Ectodermal cell (in vitro differentiated cells): ENCODE measurements around the gene TOMM70.

ENCODE experiments used
- H3K27ac ChIP-seq: 2 replicates; pipeline ENCODE4 v1.7.0; 2013; ENCODE audit warnings: mild to moderate bottlenecking, low read depth, low read length; ENCODE audit not compliant: insufficient read depth, poor library complexity, severe bottlenecking
- H3K27me3 ChIP-seq: 2 replicates; pipeline ENCODE4 v1.7.0; 2013; ENCODE audit warnings: mild to moderate bottlenecking, low read length; ENCODE audit not compliant: insufficient read depth, control insufficient read depth, poor library complexity, severe bottlenecking
- H3K36me3 ChIP-seq: one replicate; pipeline ENCODE4 v1.7.0; 2013; ENCODE audit warnings: low read length; ENCODE audit not compliant: control insufficient read depth, insufficient read depth
- H3K4me1 ChIP-seq: one replicate; pipeline ENCODE4 v1.7.0; 2013; ENCODE audit warnings: low read length; ENCODE audit not compliant: control insufficient read depth, insufficient read depth
- H3K4me3 ChIP-seq: 2 replicates; pipeline ENCODE4 v1.7.0; 2013; ENCODE audit warnings: low read depth, low read length, control low read depth; ENCODE audit not compliant: insufficient read depth
- H3K9me3 ChIP-seq: 2 replicates; pipeline ENCODE4 v1.7.0; 2013; ENCODE audit warnings: mild to moderate bottlenecking, low read length, moderate library complexity; ENCODE audit not compliant: control insufficient read depth
- WGBS, 2 experiments: methylation state at CpG; one replicate each; pipeline ENCODE4 v1.1.7; 2013; ENCODE audit warnings: missing lambda C conversion rate in 2 of 2; 5-methylcytosine and 5-hydroxymethylcytosine counted together

Gene TOMM70

GRCh38 chr3:100429187-100429716, 28.4 kb upstream of the TOMM70 start:
- Histone ChIP-seq H3K27ac (no peak overlapping the region), H3K27me3 (no peaks in the 10 kb centered on the region), H3K9me3 (no peaks in the 10 kb centered on the region), H3K4me1 (no peaks in the 10 kb centered on the region), H3K4me3 (no peak overlapping the region), H3K36me3 (no peaks in the 10 kb centered on the region)
- 98% methylated on average over 2 of the region's 2 CpGs for WGBS, 2 experiments

GRCh38 chr3:100427699-100428098, 26.8 kb upstream of the TOMM70 start:
- WGBS, 2 experiments: 95 to 99% methylated on average over 2 of the region's 2 CpGs
- no peaks in the 10 kb centered on the region for H3K36me3 ChIP-seq
- no peaks in the 10 kb centered on the region for H3K4me1 ChIP-seq

DNA sequence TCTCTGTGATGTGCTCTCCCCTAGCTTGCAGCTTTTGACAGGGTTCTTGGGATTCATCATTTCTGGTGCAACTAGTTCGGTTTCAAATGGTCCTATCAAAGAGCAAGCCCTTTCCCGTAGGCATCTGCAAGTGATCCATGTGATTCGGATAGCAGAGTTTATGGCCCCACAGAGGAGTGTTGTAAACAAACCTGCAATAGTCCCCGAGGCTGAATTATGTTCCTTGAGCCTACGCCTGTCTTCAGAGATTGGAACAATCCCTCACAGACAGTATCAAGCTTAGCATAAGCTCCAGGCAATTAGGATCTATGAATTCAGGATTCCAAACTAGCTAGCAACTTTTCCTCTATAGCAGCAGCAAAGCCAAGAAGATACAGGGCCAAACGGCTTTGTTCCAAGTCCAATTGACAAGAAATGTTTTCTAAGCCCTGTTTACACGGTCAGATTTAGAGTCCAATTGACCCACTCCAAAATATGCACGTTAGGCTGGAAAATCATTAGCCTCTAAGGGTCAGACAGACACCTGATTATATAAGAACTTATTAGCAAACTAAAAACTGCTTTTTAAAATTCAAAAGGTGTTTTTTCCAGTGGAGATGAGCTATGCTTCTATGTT, 25.3 kb upstream of the TOMM70 start:
- H3K4me1 ChIP-seq: no peaks in the 10 kb centered on the region
- no peak overlapping the region for H3K4me3 ChIP-seq
- no peaks in the 10 kb centered on the region for H3K36me3 ChIP-seq
- no peaks in the 10 kb centered on the region for H3K9me3 ChIP-seq
- H3K27ac ChIP-seq: no peak overlapping the region
- WGBS, 2 experiments: 89 to 92% methylated on average over 8 of the region's 8 CpGs
- no peaks in the 10 kb centered on the region for H3K27me3 ChIP-seq

More at GRCh38 chr3:100427699-100428098, 26.8 kb upstream of the TOMM70 start:
- Histone ChIP-seq H3K27ac (no peak overlapping the region), H3K9me3 (no peaks in the 10 kb centered on the region), H3K27me3 (no peaks in the 10 kb centered on the region), H3K4me3 (no peak overlapping the region)

GRCh38 chr3:100425316-100425715, 24.4 kb upstream of the TOMM70 start:
- H3K27ac ChIP-seq: no peak overlapping the region
- WGBS, 2 experiments: 83 to 100% methylated on average over 1 of the region's 1 CpG
- no peaks in the 10 kb centered on the region for H3K9me3 ChIP-seq

GRCh38 chr3:100424261-100424660, 23.4 kb upstream of the TOMM70 start:
- no peaks in the 10 kb centered on the region for H3K4me1 ChIP-seq
- H3K27ac ChIP-seq: no peak overlapping the region
- H3K9me3 ChIP-seq: no peaks in the 10 kb centered on the region
- WGBS, 2 experiments: 98 to 100% methylated on average over 1 to 2 of the region's 2 CpGs
- no peaks in the 10 kb centered on the region for H3K36me3 ChIP-seq
- H3K4me3 ChIP-seq: no peak overlapping the region
- H3K27me3 ChIP-seq: no peaks in the 10 kb centered on the region

More at GRCh38 chr3:100425316-100425715, 24.4 kb upstream of the TOMM70 start:
- Histone ChIP-seq H3K36me3 (no peaks in the 10 kb centered on the region), H3K27me3 (no peaks in the 10 kb centered on the region), H3K4me3 (no peak overlapping the region), H3K4me1 (no peaks in the 10 kb centered on the region)

GRCh38 chr3:100423611-100424010, 22.7 kb upstream of the TOMM70 start:
- no peaks in the 10 kb centered on the region for H3K36me3 ChIP-seq
- 93 to 94% methylated on average over 4 to 5 of the region's 5 CpGs for WGBS, 2 experiments
- H3K9me3 ChIP-seq: no peaks in the 10 kb centered on the region
- no peak overlapping the region for H3K27ac ChIP-seq
- no peak overlapping the region for H3K4me3 ChIP-seq
- H3K4me1 ChIP-seq: no peaks in the 10 kb centered on the region
- no peaks in the 10 kb centered on the region for H3K27me3 ChIP-seq

GRCh38 chr3:100420885-100421284, 20.0 kb upstream of the TOMM70 start:
- Histone ChIP-seq H3K4me1 (no peaks in the 10 kb centered on the region), H3K9me3 (no peaks in the 10 kb centered on the region), H3K36me3 (no peaks in the 10 kb centered on the region), H3K4me3 (no peak overlapping the region), H3K27me3 (no peaks in the 10 kb centered on the region), H3K27ac (no peak overlapping the region)
- WGBS, 2 experiments: 77 to 85% methylated on average over 2 of the region's 2 CpGs

- Histone ChIP-seq H3K4me3 (no peak overlapping the region), H3K27ac (no peak overlapping the region), H3K9me3 (no peaks in the 10 kb centered on the region), H3K36me3 (no peaks in the 10 kb centered on the region), H3K4me1 (no peaks in the 10 kb centered on the region), H3K27me3 (no peaks in the 10 kb centered on the region)
- 95 to 100% methylated on average over 1 of the region's 1 CpG for WGBS, 2 experiments
These were observed 18.5 kb upstream of the TOMM70 start for GRCh38 chr3:100419406-100419805.

- no peaks in the 10 kb centered on the region for H3K27me3 ChIP-seq
- no peaks in the 10 kb centered on the region for H3K4me1 ChIP-seq
- no peak overlapping the region for H3K27ac ChIP-seq
- H3K9me3 ChIP-seq: no peaks in the 10 kb centered on the region
- H3K36me3 ChIP-seq: peaks cover 5% of the 10 kb centered on the region
- H3K4me3 ChIP-seq: no peak overlapping the region
- WGBS, 2 experiments: 78 to 100% methylated on average over 1 of the region's 1 CpG
These were observed 16.0 kb upstream of the TOMM70 start for GRCh38 chr3:100416863-100417262.

GRCh38 chr3:100416176-100416575, 15.3 kb upstream of the TOMM70 start:
- Histone ChIP-seq H3K27me3 (no peaks in the 10 kb centered on the region), H3K4me1 (no peaks in the 10 kb centered on the region), H3K27ac (no peak overlapping the region), H3K36me3 (peaks cover 9% of the 10 kb centered on the region), H3K9me3 (no peaks in the 10 kb centered on the region), H3K4me3 (no peak overlapping the region)
